A549 (cell line): ENCODE results near the gene GPR139. TPM values are rescaled to one million over a fixed set of nuclear protein-coding genes. Genes with fewer than 3 reads are reported as not detected.

ENCODE experiments used
- ATAC-seq, 2 experiments: fragments of 200-7000 bp in 1 of 2; fragments of >200 bp in 1 of 2; cut with Nextera tagmentation in 1 of 2; cut with Tn5 transposase in 1 of 2; 3 replicates each; pipeline versions ENCODE4 v1.8.0 to v1.9.1; 2018 to 2020; ENCODE audit warnings: mild to moderate bottlenecking in 1 of 2, moderate library complexity in 1 of 2
- CTCF ChIA-PET: fragments of 300-600 bp; sonication (Branson Sonifier 250); formaldehyde crosslinking; extraction: SDS; loops from one replicate; lab custom pipeline; 2021; ENCODE audit warnings: antibody characterized with exemption, inconsistent platforms; lab: Yijun Ruan, JAX
- POLR2A ChIA-PET: fragments of 350-600 bp; formaldehyde crosslinking; extraction: SDS; loops from one replicate; lab custom pipeline; 2021; ENCODE audit warnings: antibody characterized with exemption, inconsistent platforms; lab: Yijun Ruan, JAX
- DNase-seq, 2 experiments: peaks; one replicate each; pipeline versions ENCODE4 v3.0.0 to v3.0.0-alpha.2; 2011 to 2016; ENCODE audit warnings: low read depth in 1 of 2, low spot score in 1 of 2
- FAIRE-seq: peaks from 2 replicates; lab custom pipeline; 2011; peaks lifted over from hg19 to GRCh38; lab: Jason Lieb, UNC
- H3K27ac ChIP-seq, 2 experiments: fragments of >200 bp; sonication (Bioruptor Twin); formaldehyde crosslinking; 3 replicates each; pipeline ENCODE4 v1.5.1; 2016 to 2017
- H3K4me1 ChIP-seq: fragments of >200 bp; sonication (Bioruptor Twin); formaldehyde crosslinking; 3 replicates; pipeline ENCODE4 v1.6.1; 2016
- H3K4me2 ChIP-seq: fragments of >200 bp; sonication (Bioruptor Twin); formaldehyde crosslinking; 3 replicates; pipeline ENCODE4 v1.6.1; 2016
- H3K4me3 ChIP-seq: fragments of >200 bp; sonication (Bioruptor Twin); formaldehyde crosslinking; 3 replicates; pipeline ENCODE4 v1.5.1; 2016
- H3K9me3 ChIP-seq: fragments of >200 bp; sonication (Bioruptor Twin); formaldehyde crosslinking; 3 replicates; pipeline ENCODE4 v1.6.1; 2016
- CBX8 ChIP-seq: fragments of 200-600 bp; sonication (generic); IDR thresholded peaks from 2 replicates; pipeline ENCODE4 v1.6.1; 2016
- E2F6 ChIP-seq: IDR thresholded peaks from 2 replicates; pipeline ENCODE4 v1.6.1; 2012; ENCODE audit warnings: low read depth, borderline replicate concordance
- ELK1 ChIP-seq: fragments of 150-350 bp; IDR thresholded peaks from 2 replicates; pipeline ENCODE4 v1.6.1; 2014; ENCODE audit warnings: low read depth, mild to moderate bottlenecking, low read length
- ESRRA ChIP-seq: fragments of 150-350 bp; IDR thresholded peaks from 2 replicates; pipeline ENCODE4 v1.6.1; 2014; ENCODE audit warnings: mild to moderate bottlenecking, low read length, borderline replicate concordance
- FOSB ChIP-seq: fragments of 250-450 bp; sonication (Bioruptor Pico); IDR thresholded peaks from 2 replicates; pipeline ENCODE4 v1.5.0; 2020; ENCODE audit warnings: mild to moderate bottlenecking, moderate library complexity
- FOSL2 ChIP-seq, 2 experiments: fragments of 450-650 bp in 1 of 2; fragments of >200 bp in 1 of 2; sonication (Bioruptor Twin) in 1 of 2; formaldehyde crosslinking; IDR thresholded peaks; 2 replicates each; pipeline versions ENCODE4 v1.5.0 to v1.6.1; 2016 to 2020; ENCODE audit warnings: mild to moderate bottlenecking in 1 of 2, moderate library complexity in 1 of 2
- FOXS1 ChIP-seq: fragments of 250-450 bp; sonication (Bioruptor Pico); IDR thresholded peaks from 2 replicates; pipeline ENCODE4 v1.5.0; 2020; ENCODE audit warnings: mild to moderate bottlenecking, moderate library complexity
- HDAC2 ChIP-seq: fragments of 200-600 bp; sonication (generic); IDR thresholded peaks from 2 replicates; pipeline ENCODE4 v1.6.1; 2016
- HES2 ChIP-seq: fragments of >200 bp; sonication (Bioruptor Twin); formaldehyde crosslinking; IDR thresholded peaks from 2 replicates; pipeline ENCODE4 v1.6.1; 2016
- HMGXB4 ChIP-seq: fragments of 250-450 bp; sonication (Bioruptor Pico); IDR thresholded peaks from 2 replicates; pipeline ENCODE4 v1.5.0; 2021; ENCODE audit warnings: mild to moderate bottlenecking, moderate library complexity, borderline replicate concordance
- HOXA7 ChIP-seq: fragments of 250-450 bp; sonication (Bioruptor Pico); IDR thresholded peaks from 2 replicates; pipeline ENCODE4 v1.5.0; 2020; ENCODE audit warnings: mild to moderate bottlenecking, moderate library complexity
- HOXB13 ChIP-seq: fragments of 250-450 bp; sonication (Bioruptor Pico); IDR thresholded peaks from 2 replicates; pipeline ENCODE4 v1.5.0; 2020; ENCODE audit warnings: low read depth, mild to moderate bottlenecking, moderate library complexity
- JUN ChIP-seq, 2 experiments: fragments of >200 bp; sonication (Bioruptor Twin); formaldehyde crosslinking; IDR thresholded peaks; 2 replicates in 1 of 2; 3 replicates in 1 of 2; pipeline ENCODE4 v1.6.1; 2016 to 2017
- KDM1A ChIP-seq: fragments of 200-600 bp; sonication (generic); IDR thresholded peaks from 2 replicates; pipeline ENCODE4 v1.6.1; 2016; ENCODE audit warnings: low read depth, mild to moderate bottlenecking
- KDM5A ChIP-seq: fragments of 200-600 bp; sonication (generic); IDR thresholded peaks from 2 replicates; pipeline ENCODE4 v1.6.1; 2016; ENCODE audit warnings: antibody characterized with exemption, mild to moderate bottlenecking
- NPAS2 ChIP-seq: fragments of 250-450 bp; sonication (Bioruptor Pico); IDR thresholded peaks from 2 replicates; pipeline ENCODE4 v1.8.0; 2022; ENCODE audit warnings: mild to moderate bottlenecking, moderate library complexity, borderline replicate concordance
- PHF8 ChIP-seq: fragments of 200-600 bp; sonication (generic); IDR thresholded peaks from 2 replicates; pipeline ENCODE4 v1.6.1; 2016; ENCODE audit warnings: low read depth, mild to moderate bottlenecking, antibody characterized with exemption, moderate library complexity, borderline replicate concordance
- RNF2 ChIP-seq: fragments of 200-600 bp; sonication (generic); IDR thresholded peaks from 2 replicates; pipeline ENCODE4 v1.6.1; 2016; ENCODE audit warnings: low read depth, mild to moderate bottlenecking, antibody characterized with exemption, moderate library complexity, borderline replicate concordance
- ZFP36 ChIP-seq: fragments of 450-650 bp; IDR thresholded peaks from 2 replicates; pipeline ENCODE4 v1.6.1; 2014; ENCODE audit warnings: borderline replicate concordance; ENCODE audit not compliant: partially characterized antibody
- WGBS: methylation state at CpG from one replicate; pipeline ENCODE4 v1.1.6; 2017; ENCODE audit errors: missing lambda C conversion rate; 5-methylcytosine and 5-hydroxymethylcytosine counted together
- polyA plus RNA-seq, 4 experiments: library from polyadenylated mRNA; depleted of rRNA in 3 of 4; stranded (reverse); fragments of >200 nt; fragmentation: RNase III in 1 of 4; extraction: RNeasy Plus Mini Kit Qiagen cat#74134 plus additional on column Dnase treatment in 1 of 4; gene quantifications; 2 replicates in 3 of 4; 3 replicates in 1 of 4; pipeline ENCODE4 v1.2.3, GENCODE V29; 2011 to 2017

GPR139 gene
- polyA plus RNA-seq, 2 of the 4 experiments (the other 2 are of a cell fraction), result not detected

- CTCF ChIA-PET, result no interaction called here
- Histone ChIP-seq H3K4me2 (no peak overlapping the region), H3K27ac (no peak overlapping the region), H3K9me3 (no peaks in the 10 kb centered on the region; the same call in 2 of the 3 replicates), H3K4me1 (no peaks in the 10 kb centered on the region), H3K4me3 (no peak overlapping the region)
- TF ChIP-seq FOSB, result no peak
- no peak for TF ChIP-seq HMGXB4 (CRISPR knock-in tag)
- TF ChIP-seq KDM5A, result no peak
- no peak for TF ChIP-seq PHF8
- no peak for TF ChIP-seq HES2
- no peak for TF ChIP-seq E2F6
- TF ChIP-seq FOSL2 (IDR thresholded peaks at IDR 0.05), result no peak
- no peak for TF ChIP-seq FOSL2 (CRISPR knock-in tag; IDR thresholded peaks at IDR 0.05)
- no peak for TF ChIP-seq ZFP36
- TF ChIP-seq KDM1A, result no peak
- TF ChIP-seq ESRRA, result no peak
- TF ChIP-seq RNF2, result no peak
- TF ChIP-seq CBX8, result no peak
- no peak for TF ChIP-seq FOXS1 (CRISPR knock-in tag)
- no peak for TF ChIP-seq ELK1
- DNase-seq (no peak), FAIRE-seq (no peak), ATAC-seq (no peak)
- WGBS, result 42% methylated on average over 2 of the region's 2 CpGs
- POLR2A ChIA-PET, result interaction anchor here (0.5 kb wide), 1 partner anchor 51 kb away, joined by 3 read pairs; no protein-coding TSS in a partner anchor
Observed at GRCh38 chr16:20002936-20003335, 70.8 kb downstream of the GPR139 start.

- no peak for FAIRE-seq
- POLR2A ChIA-PET, result no interaction called here
- TF ChIP-seq NPAS2 (CRISPR knock-in tag) (no peak), CBX8 (no peak), HOXB13 (CRISPR knock-in tag) (no peak), HOXA7 (no peak), HDAC2 (no peak), JUN (IDR thresholded peaks at IDR 0.05) (no peak)
Observed at GRCh38 chr16:20001856-20002707, 71.6 kb downstream of the GPR139 start.

More at GRCh38 chr16:20001856-20002707, 71.6 kb downstream of the GPR139 start:
- ATAC-seq (no peak), DNase-seq (no peak)
- no peak overlapping the region for H3K4me3 ChIP-seq
- CTCF ChIA-PET, result interaction anchor here (0.6 kb wide), 1 partner anchor 734 kb away, joined by 3 read pairs; no protein-coding TSS in a partner anchor
- H3K4me2 ChIP-seq, result no peak overlapping the region
- no peaks in the 10 kb centered on the region for H3K4me1 ChIP-seq
- 17% methylated on average over 12 of the region's 16 CpGs for WGBS
- H3K9me3 ChIP-seq, result no peaks in the 10 kb centered on the region; the same call in 2 of the 3 replicates
- no peak overlapping the region for H3K27ac ChIP-seq
